ENCODE results near the gene RASSF1. TPM values are rescaled to one million over a fixed set of nuclear protein-coding genes. Genes with fewer than 3 reads are reported as not detected.
A peak's percentile ranks its signal among the peaks of the same experiment; 100 is the strongest.

The RASSF1 gene, protein sequence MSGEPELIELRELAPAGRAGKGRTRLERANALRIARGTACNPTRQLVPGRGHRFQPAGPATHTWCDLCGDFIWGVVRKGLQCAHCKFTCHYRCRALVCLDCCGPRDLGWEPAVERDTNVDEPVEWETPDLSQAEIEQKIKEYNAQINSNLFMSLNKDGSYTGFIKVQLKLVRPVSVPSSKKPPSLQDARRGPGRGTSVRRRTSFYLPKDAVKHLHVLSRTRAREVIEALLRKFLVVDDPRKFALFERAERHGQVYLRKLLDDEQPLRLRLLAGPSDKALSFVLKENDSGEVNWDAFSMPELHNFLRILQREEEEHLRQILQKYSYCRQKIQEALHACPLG
- 10 to 100 TPM; 75.8 to 76.5 TPM for total RNA-seq

DNA sequence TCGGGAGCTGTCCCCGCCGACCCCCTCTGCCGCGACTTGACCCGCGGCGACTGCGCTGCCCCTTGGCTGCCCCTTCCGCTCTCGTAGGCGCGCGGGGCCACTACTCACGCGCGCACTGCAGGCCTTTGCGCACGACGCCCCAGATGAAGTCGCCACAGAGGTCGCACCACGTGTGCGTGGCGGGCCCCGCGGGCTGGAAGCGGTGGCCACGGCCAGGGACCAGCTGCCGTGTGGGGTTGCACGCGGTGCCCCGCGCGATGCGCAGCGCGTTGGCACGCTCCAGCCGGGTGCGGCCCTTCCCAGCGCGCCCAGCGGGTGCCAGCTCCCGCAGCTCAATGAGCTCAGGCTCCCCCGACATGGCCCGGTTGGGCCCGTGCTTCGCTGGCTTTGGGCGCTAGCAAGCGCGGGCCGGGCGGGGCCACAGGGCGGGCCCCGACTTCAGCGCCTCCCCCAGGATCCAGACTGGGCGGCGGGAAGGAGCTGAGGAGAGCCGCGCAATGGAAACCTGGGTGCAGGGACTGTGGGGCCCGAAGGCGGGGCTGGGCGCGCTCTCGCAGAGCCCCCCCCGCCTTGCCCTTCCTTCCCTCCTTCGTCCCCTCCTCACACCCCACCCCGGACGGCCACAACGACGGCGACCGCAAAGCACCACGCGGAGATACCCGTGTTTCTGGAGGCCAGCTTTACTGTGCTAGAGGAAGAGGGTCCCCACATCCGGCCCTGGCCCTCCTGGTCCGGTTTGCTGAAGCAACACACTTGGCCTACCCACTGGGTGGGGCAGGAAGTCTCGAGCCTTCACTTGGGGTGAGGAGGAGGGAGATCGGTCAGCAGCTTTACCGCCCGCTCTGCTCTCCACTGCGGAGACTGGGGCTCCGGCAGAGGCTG, at the start of gene RASSF1:
Gene RASSF1 (minus strand): TSS at position 389 of the 882 bp plus-strand sequence. CDS start 31 bp downstream, at position 358.
- H3K27ac Mint-ChIP-seq, result peak within 1 kb of the TSS; percentile 91
- peaks cover 37% of the 10 kb centered on the region for H3K36me3 Mint-ChIP-seq (ENCODE audit: low read depth)
- no peaks in the 10 kb centered on the region for H3K27me3 Mint-ChIP-seq
- peaks cover 26% of the 10 kb centered on the region for H3K4me1 Mint-ChIP-seq (ENCODE audit: low read depth)
- TF ChIP-seq, protein P1, sequence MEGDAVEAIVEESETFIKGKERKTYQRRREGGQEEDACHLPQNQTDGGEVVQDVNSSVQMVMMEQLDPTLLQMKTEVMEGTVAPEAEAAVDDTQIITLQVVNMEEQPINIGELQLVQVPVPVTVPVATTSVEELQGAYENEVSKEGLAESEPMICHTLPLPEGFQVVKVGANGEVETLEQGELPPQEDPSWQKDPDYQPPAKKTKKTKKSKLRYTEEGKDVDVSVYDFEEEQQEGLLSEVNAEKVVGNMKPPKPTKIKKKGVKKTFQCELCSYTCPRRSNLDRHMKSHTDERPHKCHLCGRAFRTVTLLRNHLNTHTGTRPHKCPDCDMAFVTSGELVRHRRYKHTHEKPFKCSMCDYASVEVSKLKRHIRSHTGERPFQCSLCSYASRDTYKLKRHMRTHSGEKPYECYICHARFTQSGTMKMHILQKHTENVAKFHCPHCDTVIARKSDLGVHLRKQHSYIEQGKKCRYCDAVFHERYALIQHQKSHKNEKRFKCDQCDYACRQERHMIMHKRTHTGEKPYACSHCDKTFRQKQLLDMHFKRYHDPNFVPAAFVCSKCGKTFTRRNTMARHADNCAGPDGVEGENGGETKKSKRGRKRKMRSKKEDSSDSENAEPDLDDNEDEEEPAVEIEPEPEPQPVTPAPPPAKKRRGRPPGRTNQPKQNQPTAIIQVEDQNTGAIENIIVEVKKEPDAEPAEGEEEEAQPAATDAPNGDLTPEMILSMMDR (IDR thresholded peaks at IDR 0.05), result no peak
- DNase-seq, result peak; percentile 87
- peak; percentile 37 for ATAC-seq
- POLR2A ChIA-PET, result interaction anchor here (0.7 to 12.3 kb wide), 11 partner anchors 8 to 270 kb away, joined by 3 to 137 read pairs (median 5); partner anchors contain the start of genes C3orf18, CISH, CYB561D2 and HEMK1
- intact Hi-C loops (cut with micrococcal nuclease), result no loop called here
- no peaks in the 10 kb centered on the region for H3K9me3 Mint-ChIP-seq
- H3K4me3 Mint-ChIP-seq, result peak within 1 kb of the TSS; percentile 88
- CTCF ChIA-PET, result interaction anchor here (0.9 to 1.5 kb wide), 7 partner anchors 9 to 273 kb away, joined by 3 to 7 read pairs (median 3); partner anchors contain the start of genes CYB561D2, HYAL3, NAA80 and NPRL2

DNA sequence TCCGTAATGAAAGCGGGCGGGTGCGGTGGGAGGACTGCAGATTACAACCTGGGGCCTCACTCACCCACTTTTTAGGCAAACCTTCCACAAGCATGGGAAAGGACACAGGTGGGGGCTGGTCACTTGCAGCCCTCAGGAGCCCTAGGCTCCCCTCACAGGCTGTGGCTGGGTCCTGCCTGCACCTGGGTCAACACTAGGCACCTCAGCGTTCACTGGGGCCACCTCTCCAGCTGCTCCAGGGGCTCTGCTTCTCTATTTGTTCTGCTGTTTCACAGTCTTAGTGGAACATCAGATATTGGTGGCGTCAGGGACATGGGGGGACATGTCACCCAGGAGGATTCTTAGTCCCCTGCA, 48.8 kb upstream of the RASSF1 start:
- ChIA-PET POLR2A (no interaction called here), CTCF (interaction anchor here (1.0 kb wide), 1 partner anchor 42 kb away, joined by 3 read pairs; no protein-coding TSS in a partner anchor)
- no peaks in the 10 kb centered on the region for H3K9me3 Mint-ChIP-seq
- H3K27ac Mint-ChIP-seq, result no peak overlapping the region
- ATAC-seq (no peak), DNase-seq (no peak)
- H3K36me3 Mint-ChIP-seq (ENCODE audit: low read depth), result no peaks in the 10 kb centered on the region
- TF ChIP-seq, protein P1 (IDR thresholded peaks at IDR 0.05), result no peak
- H3K27me3 Mint-ChIP-seq, result no peaks in the 10 kb centered on the region
- intact Hi-C loops (cut with micrococcal nuclease), result no loop called here
- no peak overlapping the region for H3K4me3 Mint-ChIP-seq
- peaks cover 6% of the 10 kb centered on the region for H3K4me1 Mint-ChIP-seq (ENCODE audit: low read depth)

DNA sequence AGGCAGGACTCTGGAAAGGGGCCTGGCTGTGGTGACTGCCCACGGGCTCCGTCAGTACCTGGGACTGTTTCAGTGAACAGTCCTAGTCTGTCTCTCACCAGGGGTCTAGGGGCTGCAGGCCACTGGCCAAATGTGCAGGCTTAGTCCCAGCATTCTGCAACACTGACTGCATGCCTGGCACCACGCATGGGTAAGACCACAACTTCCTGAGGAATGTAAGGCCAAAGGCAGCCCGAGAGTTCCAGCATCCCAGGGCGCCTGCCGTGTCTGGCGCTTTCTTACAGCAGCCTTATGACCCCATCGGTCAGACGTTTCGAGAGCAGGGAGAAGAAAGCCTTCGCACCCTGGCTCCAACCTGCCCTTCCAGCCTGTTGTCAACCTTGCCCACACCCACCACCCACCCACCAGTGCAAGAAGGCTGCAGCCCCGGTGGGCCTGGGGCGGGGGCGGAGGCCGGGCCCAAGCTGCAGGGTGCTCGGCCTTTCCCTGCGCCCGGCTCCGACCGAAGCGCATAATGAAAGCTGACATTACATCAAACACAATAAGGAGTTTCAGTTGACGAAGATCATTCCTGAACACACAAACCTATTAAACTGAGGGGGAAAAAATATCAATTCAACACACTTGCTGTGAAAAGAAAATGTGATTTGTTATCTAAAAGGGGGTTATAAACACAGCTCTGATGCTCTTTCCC, 48.2 kb upstream of the RASSF1 start:
- no peak overlapping the region for H3K4me3 Mint-ChIP-seq
- DNase-seq (no peak), ATAC-seq (no peak)
- TF ChIP-seq, protein P1 (IDR thresholded peaks at IDR 0.05), result peak; percentile 3
- ChIA-PET CTCF (interaction anchor here (1.0 kb wide), 1 partner anchor 42 kb away, joined by 3 read pairs; no protein-coding TSS in a partner anchor), POLR2A (no interaction called here)
- intact Hi-C loops (cut with micrococcal nuclease), result no loop called here
- H3K27me3 Mint-ChIP-seq, result no peaks in the 10 kb centered on the region
- H3K9me3 Mint-ChIP-seq, result no peaks in the 10 kb centered on the region
- H3K4me1 Mint-ChIP-seq (ENCODE audit: low read depth), result peaks cover 6% of the 10 kb centered on the region
- H3K27ac Mint-ChIP-seq, result no peak overlapping the region
- H3K36me3 Mint-ChIP-seq (ENCODE audit: low read depth), result no peaks in the 10 kb centered on the region

DNA sequence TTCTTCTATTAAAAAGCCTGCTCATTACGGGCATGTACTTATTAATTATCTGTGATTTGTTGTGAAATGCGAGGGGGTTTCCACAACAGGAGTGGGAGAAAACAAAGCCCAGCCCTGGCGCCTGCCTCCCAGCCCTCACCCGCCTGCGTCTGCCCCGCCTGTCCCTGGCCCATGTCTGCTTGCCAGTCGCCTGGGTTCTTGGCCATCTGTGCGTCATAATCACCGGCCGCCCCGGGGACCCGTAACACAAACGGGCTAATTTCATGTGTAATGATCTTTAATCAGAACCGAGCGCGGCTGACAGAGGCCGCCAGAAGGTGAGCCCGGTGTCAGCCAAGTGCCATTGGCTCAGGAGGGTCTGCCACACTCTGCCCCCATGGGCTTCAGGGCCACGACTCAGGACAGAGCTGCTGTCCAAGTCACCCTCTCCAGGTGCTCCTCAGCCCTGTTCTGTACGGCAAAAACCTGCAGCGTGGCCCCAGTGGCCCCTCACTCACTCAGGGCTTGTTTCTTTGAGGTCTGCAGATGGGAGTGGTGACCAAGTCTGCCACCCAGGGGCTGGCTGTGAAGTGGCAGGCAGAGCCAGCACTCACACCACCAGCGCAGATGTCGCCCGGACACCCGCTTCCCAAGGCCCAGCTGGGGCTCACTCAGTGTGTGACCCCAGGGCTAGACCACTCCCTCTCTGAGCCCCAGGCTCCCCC, 47.5 kb upstream of the RASSF1 start:
- DNase-seq (no peak), ATAC-seq (no peak)
- H3K4me3 Mint-ChIP-seq, result no peak overlapping the region
- intact Hi-C loops (cut with micrococcal nuclease), result no loop called here
- H3K27ac Mint-ChIP-seq, result no peak overlapping the region
- no peaks in the 10 kb centered on the region for H3K9me3 Mint-ChIP-seq
- no peaks in the 10 kb centered on the region for H3K27me3 Mint-ChIP-seq
- H3K4me1 Mint-ChIP-seq (ENCODE audit: low read depth), result peaks cover 6% of the 10 kb centered on the region
- CTCF ChIA-PET, result no interaction called here
- H3K36me3 Mint-ChIP-seq (ENCODE audit: low read depth), result no peaks in the 10 kb centered on the region
- POLR2A ChIA-PET, result no interaction called here
- TF ChIP-seq, protein P1 (IDR thresholded peaks at IDR 0.05), result peak; percentile 34

Measured in activated CD8-positive, alpha-beta T cell treated with anti-CD3 and anti-CD28 coated beads for 36 hours (primary cell).